Heart left ventricle (tissue), 16 donors: ENCODE results near the gene ZNF281. TPM values are rescaled to one million over a fixed set of nuclear protein-coding genes. Genes with fewer than 3 reads are reported as not detected.
"Not testable (repeated sequence)": the region's sequence is repeated elsewhere in the genome, so short reads cannot be mapped to it uniquely, and the experiment has no call there.

Experiments
- ATAC-seq, 4 donors: fragments of 200-7000 bp; cut with Tn5 transposase; one replicate each; pipeline ENCODE4 v1.9.1; 2020 to 2022; ENCODE audit warnings: moderate library complexity in 4 of 4, mild to moderate bottlenecking in 3 of 4, moderate number of reproducible peaks in 1 of 4
- DNase-seq, 5 donors: peaks; one replicate each; pipeline ENCODE4 v3.0.0-alpha.2; 2020
- H3K27ac ChIP-seq, 12 donors: fragments of 200-600 bp; sonication (generic) in 4 of 12; one replicate each; pipeline versions ENCODE4 v1.5.0 to v1.8.0; 2016 to 2022; ENCODE audit warnings: mild to moderate bottlenecking in 2 of 12
- H3K27me3 ChIP-seq, 9 donors: fragments of 200-600 bp; sonication (generic) in 2 of 9; one replicate each; pipeline versions ENCODE4 v1.5.1 to v1.8.0; 2016 to 2022; ENCODE audit warnings: mild to moderate bottlenecking in 3 of 9
- H3K36me3 ChIP-seq, 9 donors: fragments of 200-600 bp; sonication (generic) in 2 of 9; one replicate each; pipeline versions ENCODE4 v1.5.0 to v1.8.0; 2018 to 2022; ENCODE audit warnings: mild to moderate bottlenecking in 2 of 9
- H3K4me1 ChIP-seq, 12 donors: fragments of 200-600 bp; sonication (generic) in 4 of 12; one replicate each; pipeline versions ENCODE4 v1.5.0 to v1.8.0; 2016 to 2022; ENCODE audit warnings: mild to moderate bottlenecking in 3 of 12
- H3K4me3 ChIP-seq, 12 donors: fragments of 200-600 bp; sonication (generic) in 4 of 12; one replicate each; pipeline versions ENCODE4 v1.5.0 to v1.8.0; 2017 to 2022; ENCODE audit warnings: mild to moderate bottlenecking in 9 of 12, moderate library complexity in 4 of 12
- H3K9me3 ChIP-seq, 12 donors: fragments of 200-600 bp; sonication (generic) in 4 of 12; one replicate each; pipeline versions ENCODE4 v1.5.0 to v1.8.0; 2016 to 2022; ENCODE audit warnings: mild to moderate bottlenecking in 1 of 12
- POLR2A ChIP-seq, 2 donors: fragments of 450-650 bp; IDR thresholded peaks; one replicate each; pipeline ENCODE4 v1.6.1; 2017; ENCODE audit warnings: antibody characterized with exemption in 2 of 2, mild to moderate bottlenecking in 2 of 2, moderate library complexity in 2 of 2
- WGBS, 4 donors: extraction: QIAGEN DNeasy Blood & Tissue Kit in 2 of 4; methylation state at CpG; one replicate each; pipeline versions ENCODE4 v1.1.5 to v1.1.7; 2013 to 2018; 5-methylcytosine and 5-hydroxymethylcytosine counted together
- intact Hi-C, 10 donors: fragments of 100-400 bp; cut with DNase I; formaldehyde crosslinking; loops; one replicate each; pipeline versions ENCODE4 v1.11.1 to v1.14.2; 2022
- polyA plus RNA-seq, 2 donors: library from polyadenylated mRNA; stranded (reverse); fragments of 200-250 nt; gene quantifications; one replicate each; pipeline ENCODE4 v1.2.3, GENCODE V29; 2013
- total RNA-seq, 9 donors: library from RNA; depleted of rRNA in 2 of 9; stranded (reverse); fragments of >200 nt in 2 of 9; fragmentation: NEBNext Ultra II Directional in 3 of 9; extraction: Animal tissue kit (Norgen Biotek cat#: 25700) in 3 of 9; gene quantifications; one replicate each; pipeline versions ENCODE4 v1.1.0 to v1.2.4, GENCODE V29; 2016 to 2023
- TF ChIP-seq, protein P1 (sequence below), 12 donors: fragments of 200-600 bp; sonication (generic) in 4 of 12; IDR thresholded peaks; one replicate each; pipeline versions ENCODE4 v1.5.0 to v1.8.0; 2018 to 2022; ENCODE audit warnings: antibody characterized with exemption in 12 of 12, mild to moderate bottlenecking in 5 of 12
- donor health status: ischemic (EF 13 %, LVEDD 7.1; RV severe dilation, severe dysfunction).
- donor health status: healthy with polysubstance abuse.
- donor health status: DM: no; HTN: yes; CAD: no.
- donor health status: DM: no; HTN: no; CAD: no.
- donor health status: ischemic (EF 25% LVEDD 6.9; RV normal size, moderate dysfunction).
- donor health status: ischemic (EF 25% LVEDD 5.7; RV mildly dilated, moderate dysfunction).
- donor health status: healthy.
- donor health status: DM: yes; HTN: yes; CAD: no.
- donor health status: ischemic (EF 35%, LVEDD 5.7; RV mildly dilated, moderate dysfunction).
- donor health status: nonischemic (EF 11% LVEDD 7.7; RV severe dilation, severe dysfunction).
- donor health status: DM: yes; HTN: yes; CAD: no.
- donor health status: PGD.
- donor health status: ischemic (EF 29% LVEDD 5.4; RV normal size, mild dysfunction).
- donor health status: nonischemic (EF 23%, LVEDD 6.1; RV moderate dilation, normal function).

ZNF281 gene
- total and polyA plus RNA-seq, 11 donors: 3.1 to 10.6 (median 8.8) TPM

DNA sequence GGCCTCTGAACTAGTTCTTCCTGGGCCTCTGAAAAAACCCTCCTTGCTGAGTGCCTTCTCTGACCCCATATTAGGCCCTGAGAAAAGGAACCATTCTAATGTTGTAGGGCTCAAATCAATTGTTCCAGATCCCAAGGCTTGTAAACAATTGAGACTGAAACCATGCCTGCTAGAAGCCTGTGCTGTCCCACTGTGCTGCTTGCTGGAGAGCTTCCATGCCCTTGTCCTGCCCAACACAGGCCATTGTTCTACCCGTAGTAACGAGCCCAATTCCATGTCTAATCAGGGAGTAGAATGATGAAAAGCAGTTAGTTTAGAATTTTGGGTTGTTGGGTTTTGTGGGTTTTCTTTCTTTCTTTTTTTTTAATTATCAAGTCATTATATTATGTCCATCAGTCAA is 47.4 kb downstream of the ZNF281 start:
- no peaks in the 10 kb centered on the region for H3K9me3 ChIP-seq
- H3K4me3 ChIP-seq: no peak overlapping the region
- no peak overlapping the region for H3K27ac ChIP-seq
- WGBS, 4 donors: 81 to 93% (median 90%) methylated on average over 2 of the region's 2 CpGs
- TF ChIP-seq POLR2A (IDR thresholded peaks at IDR 0.05): no peak
- TF ChIP-seq, protein P1, sequence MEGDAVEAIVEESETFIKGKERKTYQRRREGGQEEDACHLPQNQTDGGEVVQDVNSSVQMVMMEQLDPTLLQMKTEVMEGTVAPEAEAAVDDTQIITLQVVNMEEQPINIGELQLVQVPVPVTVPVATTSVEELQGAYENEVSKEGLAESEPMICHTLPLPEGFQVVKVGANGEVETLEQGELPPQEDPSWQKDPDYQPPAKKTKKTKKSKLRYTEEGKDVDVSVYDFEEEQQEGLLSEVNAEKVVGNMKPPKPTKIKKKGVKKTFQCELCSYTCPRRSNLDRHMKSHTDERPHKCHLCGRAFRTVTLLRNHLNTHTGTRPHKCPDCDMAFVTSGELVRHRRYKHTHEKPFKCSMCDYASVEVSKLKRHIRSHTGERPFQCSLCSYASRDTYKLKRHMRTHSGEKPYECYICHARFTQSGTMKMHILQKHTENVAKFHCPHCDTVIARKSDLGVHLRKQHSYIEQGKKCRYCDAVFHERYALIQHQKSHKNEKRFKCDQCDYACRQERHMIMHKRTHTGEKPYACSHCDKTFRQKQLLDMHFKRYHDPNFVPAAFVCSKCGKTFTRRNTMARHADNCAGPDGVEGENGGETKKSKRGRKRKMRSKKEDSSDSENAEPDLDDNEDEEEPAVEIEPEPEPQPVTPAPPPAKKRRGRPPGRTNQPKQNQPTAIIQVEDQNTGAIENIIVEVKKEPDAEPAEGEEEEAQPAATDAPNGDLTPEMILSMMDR (IDR thresholded peaks at IDR 0.05): no peak
- H3K27me3 ChIP-seq: no peaks in the 10 kb centered on the region
- H3K36me3 ChIP-seq: no peaks in the 10 kb centered on the region
- H3K4me1 ChIP-seq: peaks cover 0 to 19% (median 0%) of the 10 kb centered on the region in 12 donors
- no peak for DNase-seq
- ATAC-seq: no peak
- intact Hi-C loops: no loop called here

DNA sequence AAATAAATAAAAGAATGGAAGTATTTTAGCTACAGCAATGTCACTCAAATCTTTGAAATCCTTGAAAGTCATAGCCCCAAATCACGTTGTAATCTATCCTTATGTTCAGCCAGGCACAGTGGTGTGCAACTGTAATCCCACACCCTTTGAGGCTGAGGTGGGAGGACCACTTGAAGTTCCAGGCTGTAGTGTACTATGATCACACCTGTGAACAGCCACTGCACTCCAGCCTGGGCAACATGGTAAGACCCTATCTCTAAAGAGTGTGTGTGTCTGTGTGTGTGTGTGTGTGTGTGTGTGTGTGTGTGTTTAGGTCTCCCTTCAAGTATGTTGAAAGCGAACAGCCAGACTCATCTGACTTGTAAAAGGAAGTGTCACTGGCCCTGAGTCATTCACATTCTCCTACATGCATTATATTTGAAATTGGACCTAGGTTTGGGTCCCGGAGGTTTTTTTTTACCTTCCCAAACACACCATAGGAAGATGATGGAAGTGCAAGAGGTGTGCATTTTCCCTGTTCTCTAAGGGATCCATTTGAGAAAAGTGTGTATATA is 50.1 kb downstream of the ZNF281 start:
- intact Hi-C loops: no loop called here
- no peak overlapping the region for H3K27ac ChIP-seq
- no peak for DNase-seq
- no peaks in the 10 kb centered on the region for H3K27me3 ChIP-seq
- no peaks in the 10 kb centered on the region for H3K9me3 ChIP-seq
- peaks cover 0 to 28% (median 0%) of the 10 kb centered on the region in 12 donors for H3K4me1 ChIP-seq
- TF ChIP-seq, protein P1 (IDR thresholded peaks at IDR 0.05): no peak
- TF ChIP-seq POLR2A (IDR thresholded peaks at IDR 0.05): no peak
- no peaks in the 10 kb centered on the region for H3K36me3 ChIP-seq
- no peak overlapping the region for H3K4me3 ChIP-seq
- 60 to 74% (median 66%) methylated on average over 3 of the region's 3 CpGs for WGBS, 4 donors
- ATAC-seq: no peak

DNA sequence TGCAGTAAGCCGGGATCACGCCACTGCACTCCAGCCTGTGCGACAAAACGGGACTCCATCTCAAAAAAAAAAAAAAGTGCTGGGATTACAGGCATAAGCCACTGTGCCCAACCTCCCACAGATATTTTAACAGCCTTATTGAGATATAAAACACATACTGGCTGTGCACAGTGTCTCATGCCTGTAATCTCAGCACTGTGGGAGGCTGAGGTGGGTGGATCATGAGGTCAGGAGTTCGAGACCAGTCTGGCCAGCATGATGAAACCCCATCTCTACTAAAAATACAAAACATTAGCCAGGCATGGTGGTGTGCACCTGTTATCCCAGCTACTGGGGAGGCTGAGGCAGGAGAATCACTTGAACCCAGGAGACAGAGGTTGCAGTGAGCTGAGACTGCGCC is 51.9 kb downstream of the ZNF281 start:
- H3K4me3 ChIP-seq, H3K27ac ChIP-seq, H3K36me3 ChIP-seq, ATAC-seq, H3K27me3 ChIP-seq, intact Hi-C loops, DNase-seq, H3K9me3 ChIP-seq: not testable (repeated sequence)
- 76 to 79% (median 78%) methylated on average over 6 of the region's 6 CpGs for WGBS, 4 donors
- H3K4me1 ChIP-seq: peaks cover 0 to 24% (median 0%) of the 10 kb centered on the region in 12 donors

DNA sequence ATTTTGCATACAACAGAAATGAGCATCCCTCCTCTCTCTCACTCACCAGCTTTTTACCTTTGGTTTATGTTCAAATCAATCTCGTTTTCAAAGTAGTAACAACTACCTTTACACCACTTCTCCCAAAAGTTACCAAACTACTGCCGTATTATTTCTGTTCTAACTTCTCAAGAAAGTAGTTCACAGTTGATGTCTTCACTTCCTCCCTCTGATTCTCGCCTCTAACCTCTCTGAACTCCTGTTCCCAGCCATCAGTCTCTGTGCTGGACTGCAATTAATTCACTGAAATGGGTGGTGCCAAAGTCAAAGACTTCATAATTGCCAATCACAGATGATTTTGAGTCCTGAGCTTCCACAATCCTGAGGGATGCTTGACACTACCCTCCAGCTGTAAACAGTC is 54.0 kb downstream of the ZNF281 start:
- no peaks in the 10 kb centered on the region for H3K9me3 ChIP-seq
- peaks cover 0 to 41% (median 0%) of the 10 kb centered on the region in 12 donors for H3K4me1 ChIP-seq
- H3K4me3 ChIP-seq: no peak overlapping the region
- H3K27me3 ChIP-seq: no peaks in the 10 kb centered on the region
- no peak for TF ChIP-seq POLR2A (IDR thresholded peaks at IDR 0.05)
- TF ChIP-seq, protein P1 (IDR thresholded peaks at IDR 0.05): no peak
- intact Hi-C loops: no loop called here
- no peaks in the 10 kb centered on the region for H3K36me3 ChIP-seq
- WGBS, 4 donors: 83 to 90% (median 85%) methylated on average over 3 of the region's 3 CpGs
- no peak overlapping the region for H3K27ac ChIP-seq
- no peak for ATAC-seq
- DNase-seq: no peak

Other genes with a start within 250 kb of the ZNF281 start
- gene KIF14, start 210.7 kb upstream of the ZNF281 start, total RNA-seq: 1 to 10 TPM in 1 of 9 donors, under 1 TPM in 7, not detected in 1; 0.04 to 2.0 (median 0.14) TPM
- under 1 TPM in 1 of 2 donors, not detected in 1; 0.04 TPM for gene KIF14, start 210.7 kb upstream of the ZNF281 start, polyA plus RNA-seq